Fibroblast of villous mesenchyme (primary cell): ENCODE data around the gene ARID1B. TPM values are rescaled to one million over a fixed set of nuclear protein-coding genes. Genes with fewer than 3 reads are reported as not detected.
A peak's percentile ranks its signal among the peaks of the same experiment; 100 is the strongest.

Experiments used
- DNase-seq: peaks from one replicate; pipeline ENCODE4 v3.0.0-alpha.2; 2010; ENCODE audit warnings: low read depth
- H3K4me3 ChIP-seq: 2 replicates; pipeline ENCODE4 v1.5.1; 2011; ENCODE audit warnings: low read depth, mild to moderate bottlenecking, low read length
- CTCF ChIP-seq: IDR thresholded peaks from 2 replicates; pipeline ENCODE4 v1.5.1; 2012; ENCODE audit warnings: low read depth, mild to moderate bottlenecking, low read length; ENCODE audit not compliant: insufficient read depth
- total RNA-seq: library from RNA; depleted of rRNA; stranded (reverse); fragments of >200 nt; gene quantifications from 2 replicates; pipeline ENCODE4 v1.2.3, GENCODE V29; 2012

ARID1B gene
- total RNA-seq, 1 donor: 41.0 TPM

GRCh38 chr6:157098999-157099398 lies 321.8 kb downstream of the ARID1B start:
- no peak for DNase-seq
- no peak overlapping the region for H3K4me3 ChIP-seq
- TF ChIP-seq CTCF: no peak

GRCh38 chr6:157099912-157100593 lies 322.9 kb downstream of the ARID1B start:
- no peak overlapping the region for H3K4me3 ChIP-seq
- DNase-seq: no peak
- no peak for TF ChIP-seq CTCF

DNA sequence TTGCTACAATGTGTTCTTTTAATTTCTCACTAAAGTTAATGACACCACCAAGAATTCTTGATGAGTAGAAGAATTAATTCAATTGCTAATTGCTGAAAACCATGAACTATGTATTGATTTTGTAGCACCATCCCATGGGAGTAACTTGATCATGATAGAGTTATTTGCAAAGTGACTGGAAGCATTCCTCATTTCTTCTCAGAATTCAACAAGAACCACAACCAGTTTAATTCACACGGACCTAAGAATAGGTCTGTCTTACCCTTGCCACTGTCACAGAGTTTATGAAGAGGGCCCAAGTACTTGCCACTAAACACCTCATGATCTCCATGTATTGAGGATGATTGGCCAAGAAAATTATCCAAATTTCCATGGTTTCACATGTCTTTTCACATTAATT lies 324.0 kb downstream of the ARID1B start:
- no peak for DNase-seq
- H3K4me3 ChIP-seq: no peak overlapping the region

GRCh38 chr6:157104803-157105202 lies 327.6 kb downstream of the ARID1B start:
- TF ChIP-seq CTCF: no peak
- no peak overlapping the region for H3K4me3 ChIP-seq
- no peak for DNase-seq

More for the DNA sequence above, 324.0 kb downstream of the ARID1B start:
- TF ChIP-seq CTCF: no peak

GRCh38 chr6:157106487-157106886 lies 329.3 kb downstream of the ARID1B start:
- no peak overlapping the region for H3K4me3 ChIP-seq
- DNase-seq: no peak
- no peak for TF ChIP-seq CTCF

DNA sequence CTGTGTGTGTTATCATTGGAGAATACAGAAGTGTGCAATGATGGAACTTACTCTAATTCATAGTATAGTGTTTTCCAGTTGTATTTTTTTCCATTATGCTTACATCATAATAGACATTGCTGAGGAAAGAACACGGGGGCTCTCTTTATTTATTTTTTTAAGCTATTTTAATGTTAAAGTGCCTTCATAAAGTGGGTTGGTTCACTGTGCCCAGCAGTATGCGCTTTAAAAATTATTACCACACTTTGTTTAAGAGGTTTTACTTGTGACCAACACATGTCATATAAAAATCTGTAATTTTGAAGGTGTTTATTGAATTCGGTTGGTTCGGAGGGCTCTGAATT lies 330.4 kb downstream of the ARID1B start:
- no peak for TF ChIP-seq CTCF

GRCh38 chr6:157107915-157108651 lies 330.9 kb downstream of the ARID1B start:
- TF ChIP-seq CTCF: no peak
- no peak overlapping the region for H3K4me3 ChIP-seq
- peak; percentile 95 for DNase-seq

More for the DNA sequence above, 330.4 kb downstream of the ARID1B start:
- no peak overlapping the region for H3K4me3 ChIP-seq
- no peak for DNase-seq
